ENCODE results near the gene SMARCD3.

- no peak for TF ChIP-seq CTCF (IDR thresholded peaks at IDR 0.05)
- no peak for TF ChIP-seq POLR2A (IDR thresholded peaks at IDR 0.05)
These were observed 13.3 kb downstream of the SMARCD3 start for GRCh38 chr7:151235091-151235787.

Measured in uterus (tissue), 2 donors.